Mucosa of descending colon (tissue), 3 donors: Measurements from ENCODE around the gene TIMM8A. TPM values are rescaled to one million over a fixed set of nuclear protein-coding genes. Genes with fewer than 3 reads are reported as not detected.

Source experiments
- ATAC-seq: fragments of 200-7000 bp; cut with Tn5 transposase; one replicate; pipeline ENCODE4 v1.9.1; 2020; ENCODE audit warnings: mild to moderate bottlenecking, moderate library complexity
- DNase-seq, 3 donors: peaks; one replicate each; pipeline ENCODE4 v3.0.0-alpha.2; 2020
- H3K36me3 ChIP-seq: fragments of 200-600 bp; one replicate; pipeline ENCODE4 v1.8.0; 2021; ENCODE audit warnings: low read depth, mild to moderate bottlenecking
- H3K4me1 ChIP-seq: fragments of 200-600 bp; one replicate; pipeline ENCODE4 v1.8.0; 2021; ENCODE audit warnings: low read depth, mild to moderate bottlenecking
- H3K4me3 ChIP-seq: fragments of 200-600 bp; one replicate; pipeline ENCODE4 v1.8.0; 2021; ENCODE audit warnings: mild to moderate bottlenecking
- H3K9me3 ChIP-seq: fragments of 200-600 bp; one replicate; pipeline ENCODE4 v1.8.0; 2021; ENCODE audit warnings: mild to moderate bottlenecking
- intact Hi-C, 2 donors: fragments of 100-400 bp; cut with DNase I in 1 of 2; cut with micrococcal nuclease in 1 of 2; formaldehyde crosslinking; loops; one replicate each; pipeline versions ENCODE4 v1.11.0 to v1.11.1; 2022; cut with DNase I, micrococcal nuclease
- total RNA-seq, 3 donors: library from RNA; stranded (reverse); fragmentation: NEBNext Ultra II Directional in 2 of 3; extraction: Animal tissue kit (Norgen Biotek cat#: 25700) in 2 of 3; gene quantifications; one replicate each; pipeline versions ENCODE4 v1.2.1 to v1.2.4, GENCODE V29; 2021 to 2023
- TF ChIP-seq, protein P1 (sequence below): fragments of 200-600 bp; IDR thresholded peaks from one replicate; pipeline ENCODE4 v1.8.0; 2022; ENCODE audit warnings: antibody characterized with exemption, mild to moderate bottlenecking
- donor health status: DM: no; HTN: no; CAD: no; lungs with moderate emphysema.
- donor health status: DM: no; HTN: no; CAD: no.
- donor health status: DM: no; HTN: yes; CAD: no.

The TIMM8A gene
- total RNA-seq, 3 donors from 2014 or later: 13.6 to 17.7 (median 13.9) TPM

DNA sequence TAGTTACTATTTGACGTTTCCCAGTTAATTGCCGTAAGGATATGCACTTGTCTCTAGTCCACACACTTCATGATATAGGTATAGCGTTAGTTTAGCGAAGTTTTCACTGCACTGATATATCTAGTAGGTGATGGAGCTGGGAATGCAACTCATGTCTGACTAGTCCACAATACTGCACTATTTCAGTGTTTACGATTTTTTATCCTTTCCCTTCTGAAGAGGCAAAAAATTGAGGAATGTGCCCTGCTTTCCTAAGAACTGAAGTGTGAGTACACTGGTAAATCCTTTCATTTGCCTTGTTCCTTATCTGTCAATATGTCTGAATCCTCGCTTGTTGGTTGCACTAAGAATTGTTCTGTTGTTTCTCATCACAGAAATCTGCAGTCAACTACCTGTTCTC, 43.3 kb upstream of the TIMM8A start:
- H3K36me3 ChIP-seq: no peaks in the 10 kb centered on the region
- no peak for ATAC-seq

DNA sequence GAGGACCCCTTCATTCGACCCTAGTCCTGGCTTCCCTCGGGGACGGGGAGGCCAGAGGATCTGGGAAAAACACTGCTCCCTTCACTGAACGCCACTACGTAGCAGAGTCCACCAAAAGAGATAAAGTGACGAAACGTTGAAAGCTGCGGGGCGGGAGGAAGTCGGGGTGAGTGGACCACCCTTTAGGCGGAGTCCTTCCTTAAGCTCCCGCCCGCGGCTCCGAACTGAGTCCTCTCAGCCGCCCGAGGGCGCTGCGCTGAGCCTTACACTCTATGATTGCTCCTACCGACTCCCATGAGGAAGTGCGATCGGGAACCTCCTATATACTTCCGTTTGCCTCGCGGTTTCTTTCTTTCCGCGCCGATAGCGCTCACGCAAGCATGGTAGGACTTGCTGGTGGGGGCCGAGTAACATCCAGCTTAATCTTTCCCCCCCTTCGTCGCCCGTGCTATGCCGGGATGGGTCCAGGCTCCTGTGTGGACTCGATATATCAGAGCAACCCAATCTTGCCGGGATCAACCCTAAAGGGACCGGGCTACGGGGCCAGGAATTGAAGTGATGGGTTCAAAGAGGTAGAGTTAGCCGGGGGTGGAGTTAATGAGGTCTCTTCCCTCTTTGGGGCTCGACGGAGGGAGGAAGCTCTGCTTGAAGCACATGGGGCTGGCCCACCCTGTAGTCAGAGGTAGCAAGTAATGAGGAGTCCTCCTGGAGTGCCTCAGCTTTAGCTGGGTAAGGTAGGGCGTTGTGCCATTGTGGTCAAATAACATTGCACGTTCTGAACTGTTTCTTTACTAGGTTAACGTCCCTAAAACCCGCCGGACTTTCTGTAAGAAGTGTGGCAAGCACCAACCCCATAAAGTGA, 42.4 kb upstream of the TIMM8A start, which contains the start of gene RPL36A:
Gene RPL36A, plus strand, starts transcription at position 348 of the 862 bp plus-strand sequence. Its CDS starts 33 bp downstream, at position 381.
- ATAC-seq (peak; percentile 96), DNase-seq (peak; percentile 89 to 92 (median 89))
- peak within 1 kb of the TSS; percentile 19 for H3K4me3 ChIP-seq
- H3K4me1 ChIP-seq: peaks cover 4% of the 10 kb centered on the region
- no peaks in the 10 kb centered on the region for H3K36me3 ChIP-seq
- no peaks in the 10 kb centered on the region for H3K9me3 ChIP-seq
- TF ChIP-seq, protein P1, sequence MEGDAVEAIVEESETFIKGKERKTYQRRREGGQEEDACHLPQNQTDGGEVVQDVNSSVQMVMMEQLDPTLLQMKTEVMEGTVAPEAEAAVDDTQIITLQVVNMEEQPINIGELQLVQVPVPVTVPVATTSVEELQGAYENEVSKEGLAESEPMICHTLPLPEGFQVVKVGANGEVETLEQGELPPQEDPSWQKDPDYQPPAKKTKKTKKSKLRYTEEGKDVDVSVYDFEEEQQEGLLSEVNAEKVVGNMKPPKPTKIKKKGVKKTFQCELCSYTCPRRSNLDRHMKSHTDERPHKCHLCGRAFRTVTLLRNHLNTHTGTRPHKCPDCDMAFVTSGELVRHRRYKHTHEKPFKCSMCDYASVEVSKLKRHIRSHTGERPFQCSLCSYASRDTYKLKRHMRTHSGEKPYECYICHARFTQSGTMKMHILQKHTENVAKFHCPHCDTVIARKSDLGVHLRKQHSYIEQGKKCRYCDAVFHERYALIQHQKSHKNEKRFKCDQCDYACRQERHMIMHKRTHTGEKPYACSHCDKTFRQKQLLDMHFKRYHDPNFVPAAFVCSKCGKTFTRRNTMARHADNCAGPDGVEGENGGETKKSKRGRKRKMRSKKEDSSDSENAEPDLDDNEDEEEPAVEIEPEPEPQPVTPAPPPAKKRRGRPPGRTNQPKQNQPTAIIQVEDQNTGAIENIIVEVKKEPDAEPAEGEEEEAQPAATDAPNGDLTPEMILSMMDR: peak; percentile 46
- intact Hi-C loops: no loop called here

More for the DNA sequence above, 43.3 kb upstream of the TIMM8A start:
- intact Hi-C loops: no loop called here
- Histone ChIP-seq H3K9me3 (no peaks in the 10 kb centered on the region), H3K4me3 (no peak overlapping the region), H3K4me1 (peaks cover 4% of the 10 kb centered on the region)
- no peak for DNase-seq
- TF ChIP-seq, protein P1: no peak

DNA sequence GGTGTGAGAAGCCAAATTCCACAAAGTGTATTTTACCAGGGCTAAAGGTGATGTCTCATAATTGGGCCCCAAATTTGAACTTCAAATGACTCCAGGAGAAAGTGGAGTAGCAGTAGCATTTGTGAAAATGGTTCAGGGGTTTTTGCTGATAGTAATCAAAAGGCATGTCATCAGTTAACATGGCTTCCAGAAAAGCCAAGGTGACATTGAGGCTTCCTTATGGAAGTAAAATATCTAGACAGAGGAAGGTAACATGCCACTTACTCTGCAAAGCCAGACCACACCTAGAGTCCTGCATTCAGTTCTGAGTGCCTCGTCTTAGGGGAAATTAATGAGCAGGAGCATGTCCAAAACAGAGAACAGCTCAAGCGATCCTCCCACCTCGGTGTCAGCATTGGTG, 40.1 kb upstream of the TIMM8A start:
- no peak for DNase-seq
- H3K4me1 ChIP-seq: peaks cover 4% of the 10 kb centered on the region
- TF ChIP-seq, protein P1: no peak
- intact Hi-C loops: no loop called here
- no peak for ATAC-seq
- H3K9me3 ChIP-seq: no peaks in the 10 kb centered on the region
- H3K4me3 ChIP-seq: no peak overlapping the region
- no peaks in the 10 kb centered on the region for H3K36me3 ChIP-seq

DNA sequence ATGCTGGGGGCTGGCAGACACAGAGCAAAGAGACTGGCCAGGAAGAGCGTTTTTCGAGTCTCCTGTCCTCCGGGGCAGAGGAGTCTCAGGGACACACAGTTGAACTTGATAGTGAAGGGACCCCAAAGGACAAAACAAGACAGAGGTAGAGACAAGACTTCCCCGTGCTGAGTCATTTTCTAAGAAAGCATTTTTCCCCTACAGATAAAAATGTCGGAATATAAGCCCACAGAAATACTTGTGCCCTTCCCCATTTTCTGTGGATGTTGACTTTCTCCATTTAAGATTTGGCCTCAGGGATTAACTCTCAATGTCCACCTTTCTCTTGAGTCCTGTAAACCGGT, 38.0 kb upstream of the TIMM8A start:
- no peaks in the 10 kb centered on the region for H3K36me3 ChIP-seq
- intact Hi-C loops: no loop called here
- DNase-seq: no peak

DNA sequence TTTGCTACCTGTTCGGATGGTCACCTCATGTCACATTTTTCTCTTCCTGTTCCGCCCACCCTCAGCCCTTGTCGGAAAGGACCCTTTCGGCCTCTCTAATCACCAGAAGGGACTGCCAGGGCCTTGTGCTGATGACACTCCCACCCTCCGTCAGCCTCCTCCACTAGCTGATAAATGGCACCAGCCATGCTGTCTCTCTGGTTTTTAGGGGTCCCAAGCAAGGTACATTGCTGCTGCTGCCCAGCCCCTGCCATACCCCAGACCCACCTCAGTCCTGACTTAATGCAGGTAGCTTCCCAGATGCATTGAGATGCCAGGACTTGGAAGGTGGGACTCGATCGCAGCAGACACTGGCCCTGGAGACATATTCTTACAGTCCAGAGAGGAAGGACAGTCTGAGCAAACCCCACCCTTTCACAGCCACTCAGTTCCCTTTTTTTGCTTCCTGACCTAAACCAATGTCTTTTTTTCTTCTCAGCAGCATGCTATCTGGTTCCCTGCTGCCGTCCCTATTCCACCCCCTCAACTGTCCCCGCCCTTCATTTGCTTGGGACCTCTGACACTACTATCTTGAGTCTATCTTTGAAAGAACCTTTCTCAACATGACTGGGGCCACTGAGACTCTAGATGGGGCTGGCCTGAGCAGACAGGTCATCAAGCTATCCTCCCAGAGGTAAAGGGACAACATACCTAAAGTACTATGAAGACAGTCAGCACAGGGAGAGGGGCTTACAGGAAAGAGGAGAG, 37.4 kb upstream of the TIMM8A start, which contains the start of gene BTK:
Gene BTK, minus strand, starts transcription at position 397 of the 747 bp plus-strand sequence. CDS start 10,907 bp downstream, outside the sequence.
- peak; percentile 45 for ATAC-seq
- no peaks in the 10 kb centered on the region for H3K9me3 ChIP-seq
- H3K4me1 ChIP-seq: no peaks in the 10 kb centered on the region
- no peaks in the 10 kb centered on the region for H3K36me3 ChIP-seq
- DNase-seq: peak in 1 of 3 donors; percentile 16
- TF ChIP-seq, protein P1: no peak
- intact Hi-C loops: no loop called here
- no peak within 1 kb of the TSS for H3K4me3 ChIP-seq

More for the DNA sequence above, 38.0 kb upstream of the TIMM8A start:
- ATAC-seq: no peak
- Histone ChIP-seq H3K4me1 (no peaks in the 10 kb centered on the region), H3K9me3 (no peaks in the 10 kb centered on the region), H3K4me3 (no peak overlapping the region)
- TF ChIP-seq, protein P1: no peak
